Neural cell (in vitro differentiated cells): ENCODE data around the gene AGK.

Source experiments
- EP300 ChIP-seq: fragments of 450-650 bp; conservative IDR thresholded peaks from 2 replicates; pipeline ENCODE4 v1.6.1; 2014; ENCODE audit warnings: antibody characterized with exemption, mild to moderate bottlenecking, moderate library complexity; ENCODE audit not compliant: poor library complexity, severe bottlenecking
- EZH2 ChIP-seq: fragments of 200-600, 300-800 bp; shearing (Covaris generic), sonication (generic); IDR thresholded peaks from 2 replicates; pipeline ENCODE4 v1.6.1; 2014; ENCODE audit warnings: antibody characterized with exemption, low read length, borderline replicate concordance, mild to moderate bottlenecking; ENCODE audit not compliant: insufficient read depth, poor library complexity, severe bottlenecking
- MXI1 ChIP-seq: fragments of 450-650 bp; conservative IDR thresholded peaks from 2 replicates; pipeline ENCODE4 v1.6.1; 2014; ENCODE audit warnings: antibody characterized with exemption, mild to moderate bottlenecking; ENCODE audit not compliant: poor library complexity, severe bottlenecking
- POLR2AphosphoS5 ChIP-seq: IDR thresholded peaks from 2 replicates; pipeline ENCODE4 v1.6.1; 2012
- RAD21 ChIP-seq: fragments of 450-650 bp; conservative IDR thresholded peaks from 2 replicates; pipeline ENCODE4 v1.6.1; 2014; ENCODE audit warnings: antibody characterized with exemption, mild to moderate bottlenecking, moderate library complexity
- TAF1 ChIP-seq: IDR thresholded peaks from 2 replicates; pipeline ENCODE4 v1.6.1; 2012; ENCODE audit warnings: low read depth
- TF ChIP-seq, protein P1 (sequence below): fragments of 450-650 bp; IDR thresholded peaks from 2 replicates; pipeline ENCODE4 v1.5.1; 2014; ENCODE audit warnings: antibody characterized with exemption, mild to moderate bottlenecking, moderate library complexity; ENCODE audit not compliant: poor library complexity, severe bottlenecking

- no peak for TF ChIP-seq EZH2
- TF ChIP-seq, protein P1, sequence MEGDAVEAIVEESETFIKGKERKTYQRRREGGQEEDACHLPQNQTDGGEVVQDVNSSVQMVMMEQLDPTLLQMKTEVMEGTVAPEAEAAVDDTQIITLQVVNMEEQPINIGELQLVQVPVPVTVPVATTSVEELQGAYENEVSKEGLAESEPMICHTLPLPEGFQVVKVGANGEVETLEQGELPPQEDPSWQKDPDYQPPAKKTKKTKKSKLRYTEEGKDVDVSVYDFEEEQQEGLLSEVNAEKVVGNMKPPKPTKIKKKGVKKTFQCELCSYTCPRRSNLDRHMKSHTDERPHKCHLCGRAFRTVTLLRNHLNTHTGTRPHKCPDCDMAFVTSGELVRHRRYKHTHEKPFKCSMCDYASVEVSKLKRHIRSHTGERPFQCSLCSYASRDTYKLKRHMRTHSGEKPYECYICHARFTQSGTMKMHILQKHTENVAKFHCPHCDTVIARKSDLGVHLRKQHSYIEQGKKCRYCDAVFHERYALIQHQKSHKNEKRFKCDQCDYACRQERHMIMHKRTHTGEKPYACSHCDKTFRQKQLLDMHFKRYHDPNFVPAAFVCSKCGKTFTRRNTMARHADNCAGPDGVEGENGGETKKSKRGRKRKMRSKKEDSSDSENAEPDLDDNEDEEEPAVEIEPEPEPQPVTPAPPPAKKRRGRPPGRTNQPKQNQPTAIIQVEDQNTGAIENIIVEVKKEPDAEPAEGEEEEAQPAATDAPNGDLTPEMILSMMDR = no peak
- TF ChIP-seq TAF1 = no peak
- TF ChIP-seq POLR2AphosphoS5 = no peak
- no peak for TF ChIP-seq MXI1
- no peak for TF ChIP-seq RAD21
- no peak for TF ChIP-seq EP300
Observed at GRCh38 chr7:141513720-141514119, 37.5 kb upstream of the AGK start.
